GM12878 (cell line): ENCODE results near the gene TMC7. TPM values are rescaled to one million over a fixed set of nuclear protein-coding genes. Genes with fewer than 3 reads are reported as not detected.

Source experiments
- ATAC-seq: fragments of 200-7000 bp; cut with Tn5 transposase; 3 replicates; pipeline ENCODE4 v1.9.1; 2020; ENCODE audit warnings: mild to moderate bottlenecking, moderate library complexity
- BruUV-seq: library from RNA; stranded (reverse); fragments of 400-500 nt; replicated peaks from 2 replicates; lab custom pipeline; 2021; lab: Mats Ljungman, UMichigan
- CTCF ChIA-PET: fragments of 300-600 bp; sonication (Branson Sonifier 250); formaldehyde crosslinking; extraction: SDS; loops from one replicate; lab custom pipeline; 2021; ENCODE audit warnings: inconsistent platforms; lab: Yijun Ruan, JAX
- POLR2A ChIA-PET: fragments of 350-600 bp; formaldehyde crosslinking; extraction: SDS; loops from one replicate; lab custom pipeline; 2021; ENCODE audit warnings: inconsistent platforms; lab: Charles Lee
- RAD21 ChIA-PET: fragments of 300-600 bp; sonication (Branson Sonifier 250); formaldehyde crosslinking; loops from one replicate; lab custom pipeline; 2023; ENCODE audit warnings: antibody characterized with exemption; ENCODE audit not compliant: unreplicated experiment; lab: Charles Lee
- SMC1A ChIA-PET: fragments of 300-600 bp; sonication (Branson Sonifier 250); formaldehyde crosslinking; loops from one replicate; lab custom pipeline; 2023; ENCODE audit not compliant: unreplicated experiment, uncharacterized antibody; lab: Charles Lee
- DNase-seq: peaks from one replicate; pipeline ENCODE4 v3.0.0-alpha.2; 2011; ENCODE audit warnings: low read depth, low spot score
- FAIRE-seq: peaks from 3 replicates; lab custom pipeline; 2011; peaks lifted over from hg19 to GRCh38; lab: Jason Lieb, UNC
- H2AFZ ChIP-seq: 2 replicates; pipeline ENCODE4 v1.6.0; 2011; ENCODE audit warnings: low read depth, low read length, control low read depth; ENCODE audit not compliant: control insufficient read depth
- H3K27ac ChIP-seq: 2 replicates; pipeline ENCODE4 v1.5.1; 2011; ENCODE audit warnings: control low read depth; ENCODE audit not compliant: control insufficient read depth, insufficient read depth
- H3K27me3 ChIP-seq, 2 experiments: replicated peaks in 1 of 2; 2 replicates each; pipeline versions ENCODE4 v1.6.0 to v1.6.1; 2011; ENCODE audit warnings: low read length in 1 of 2; ENCODE audit not compliant: control insufficient read depth in 2 of 2, insufficient read depth in 2 of 2
- H3K36me3 ChIP-seq, 2 experiments: 2 replicates each; pipeline ENCODE4 v1.5.1; 2011; ENCODE audit warnings: low read length in 1 of 2; ENCODE audit not compliant: control insufficient read depth in 2 of 2, insufficient read depth in 2 of 2
- H3K4me1 ChIP-seq: 2 replicates; pipeline ENCODE4 v1.6.1; 2011; ENCODE audit warnings: mild to moderate bottlenecking, low read length, moderate library complexity, mixed read lengths; ENCODE audit not compliant: control insufficient read depth, insufficient read depth
- H3K4me2 ChIP-seq: 2 replicates; pipeline ENCODE4 v1.6.0; 2011; ENCODE audit warnings: control low read depth; ENCODE audit not compliant: control insufficient read depth, insufficient read depth
- H3K4me3 ChIP-seq: fragments of 200-600 bp; sonication (generic); 2 replicates; pipeline ENCODE4 v1.5.1; 2016
- H3K79me2 ChIP-seq: 2 replicates; pipeline ENCODE4 v1.6.0; 2011; ENCODE audit warnings: low read length; ENCODE audit not compliant: control insufficient read depth, insufficient read depth
- H3K9ac ChIP-seq: 2 replicates; pipeline ENCODE4 v1.8.0; 2011; ENCODE audit warnings: low read length, control low read depth, mixed read lengths; ENCODE audit not compliant: control insufficient read depth, insufficient read depth
- H3K9me3 ChIP-seq: replicated peaks from 3 replicates; pipeline ENCODE4 v1.5.1; 2011; ENCODE audit warnings: mild to moderate bottlenecking, low read length; ENCODE audit not compliant: control insufficient read depth, insufficient read depth
- H4K20me1 ChIP-seq: 2 replicates; pipeline ENCODE4 v1.6.0; 2011; ENCODE audit not compliant: control insufficient read depth, insufficient read depth
- BCL3 ChIP-seq: IDR thresholded peaks from 2 replicates; pipeline ENCODE4 v1.6.1; 2011; ENCODE audit warnings: borderline replicate concordance, low read depth, mild to moderate bottlenecking, moderate library complexity, low read length; ENCODE audit not compliant: insufficient read depth, poor library complexity, severe bottlenecking
- CBX3 ChIP-seq: fragments of 200-600 bp; sonication (generic); IDR thresholded peaks from 2 replicates; pipeline ENCODE4 v1.6.1; 2016; ENCODE audit warnings: low read depth, borderline replicate concordance
- CHD4 ChIP-seq: fragments of 200-600 bp; sonication (generic); IDR thresholded peaks from 2 replicates; pipeline ENCODE4 v1.6.1; 2016; ENCODE audit warnings: mild to moderate bottlenecking
- EZH2 ChIP-seq: IDR thresholded peaks from 2 replicates; pipeline ENCODE4 v1.6.1; 2012; ENCODE audit warnings: low read depth, mild to moderate bottlenecking, control low read depth, inconsistent platforms, low read length, borderline replicate concordance; ENCODE audit not compliant: control insufficient read depth
- FOS ChIP-seq: IDR thresholded peaks from 3 replicates; pipeline ENCODE4 v1.6.1; 2011; ENCODE audit warnings: borderline replicate concordance; ENCODE audit not compliant: insufficient read length; ENCODE audit errors: extremely low read depth
- HDAC2 ChIP-seq: fragments of 200-600 bp; sonication (generic); IDR thresholded peaks from 2 replicates; pipeline ENCODE4 v1.6.1; 2017
- IKZF2 ChIP-seq, 2 experiments: fragments of 450-650 bp; IDR thresholded peaks; 2 replicates each; pipeline ENCODE4 v1.6.1; 2017; ENCODE audit warnings: mild to moderate bottlenecking in 2 of 2, moderate library complexity in 2 of 2
- NKRF ChIP-seq: fragments of 450-650 bp; conservative IDR thresholded peaks from 2 replicates; pipeline ENCODE4 v1.6.1; 2017; ENCODE audit warnings: mild to moderate bottlenecking, moderate library complexity
- STAT1 ChIP-seq: fragments of 450-650 bp; conservative IDR thresholded peaks from 2 replicates; pipeline ENCODE4 v1.6.1; 2014; ENCODE audit warnings: antibody characterized with exemption, mild to moderate bottlenecking
- TCF3 ChIP-seq: IDR thresholded peaks from 2 replicates; pipeline ENCODE4 v1.6.1; 2012; ENCODE audit warnings: low read depth, mild to moderate bottlenecking, low read length, borderline replicate concordance; ENCODE audit not compliant: insufficient read depth
- ZNF274 ChIP-seq: IDR thresholded peaks from one replicate; pipeline ENCODE4 v1.8.0; 2011; ENCODE audit not compliant: insufficient read length, insufficient read depth
- ZNF592 ChIP-seq: fragments of 450-650 bp; IDR thresholded peaks from 2 replicates; pipeline ENCODE4 v1.6.1; 2017; ENCODE audit warnings: mild to moderate bottlenecking, moderate library complexity
- WGBS: methylation state at CpG from one replicate; pipeline ENCODE4 v1.1.6; 2016; ENCODE audit warnings: low lambda C conversion rate; ENCODE audit not compliant: insufficient replicate concordance, insufficient coverage; ENCODE audit errors: missing lambda C conversion rate; 5-methylcytosine and 5-hydroxymethylcytosine counted together
- in situ Hi-C: fragments of 300-500 bp; cut with MboI; formaldehyde crosslinking; loops from 9 replicates; pipeline ENCODE4 v1.14.3; 2018; ENCODE audit warnings: mixed read lengths
- intact Hi-C: fragments of 100-400 bp; cut with micrococcal nuclease; formaldehyde crosslinking; loops from one replicate; pipeline ENCODE4 v1.14.2; 2022; ENCODE audit not compliant: unreplicated experiment
- polyA plus RNA-seq, 11 experiments: library from polyadenylated mRNA; depleted of rRNA in 4 of 11; unstranded in 6 of 11; stranded (reverse) in 5 of 11; fragments of >200 nt; fragmentation: Nextera tagmentation in 4 of 11; fragmentation: Illumina TruSeq in 1 of 11; extraction: Ambion mirVana in 4 of 11; extraction: Trizol in 1 of 11; gene quantifications; 1 replicate in 1 of 11; 2 replicates in 10 of 11; pipeline versions ENCODE4 v1.2.1 to v1.2.3, GENCODE V29; 2011 to 2016; ENCODE audit warnings: inconsistent platforms in 2 of 11, missing spikeins in 2 of 11, low read depth in 1 of 11
- total RNA-seq, 4 experiments: library from RNA; depleted of rRNA in 3 of 4; stranded (reverse); fragments of >200 nt in 3 of 4; fragmentation: Illumina TruSeq in 1 of 4; extraction: Trizol in 1 of 4; gene quantifications; 2 replicates each; pipeline versions ENCODE4 v1.2.1 to v1.2.3, GENCODE V29; 2013 to 2021

The TMC7 gene
- total and polyA plus RNA-seq, 10 of the 15 experiments (the other 5 are each of a cell fraction or from before 2014, with no cell fraction given), result 0.15 TPM; not detected in 9

- TF ChIP-seq BCL3, result no peak
- no peak for TF ChIP-seq STAT1
- TF ChIP-seq CHD4, result no peak
- TF ChIP-seq ZNF274, result no peak
- no peak for TF ChIP-seq EZH2
- TF ChIP-seq NKRF, result no peak
- TF ChIP-seq, all 136 proteins: peak for 0
Observed at GRCh38 chr16:19090916-19091315, 107.2 kb downstream of the TMC7 start (continued).

- Histone ChIP-seq H3K27me3 (no peaks in the 10 kb centered on the region), H3K27ac (no peak overlapping the region), H4K20me1 (no peaks in the 10 kb centered on the region), H3K4me2 (no peak overlapping the region), H3K36me3 (no peaks in the 10 kb centered on the region), H2AFZ (no peak overlapping the region), H3K9me3 (peaks cover 4% of the 10 kb centered on the region; the same call in 2 of the 3 replicates), H3K4me3 (no peak overlapping the region), H3K4me1 (peaks cover 6% of the 10 kb centered on the region), H3K9ac (no peak overlapping the region), H3K79me2 (no peaks in the 10 kb centered on the region)
- in situ Hi-C loops, result loop anchor here (5.0 kb wide), 2 partner anchors 69 to 409 kb away; no protein-coding TSS in a partner anchor
- FAIRE-seq (no peak), ATAC-seq (no peak), DNase-seq (no peak)
- intact Hi-C loops, result no loop called here
- ChIA-PET CTCF (interaction anchor here (0.6 to 3.7 kb wide), 2 partner anchors 87 to 276 kb away, joined by 3 to 17 read pairs; no protein-coding TSS in a partner anchor), SMC1A (interaction anchor here (0.8 to 5.1 kb wide), 4 partner anchors 15 to 415 kb away, joined by 3 to 34 read pairs (median 3); no protein-coding TSS in a partner anchor), RAD21 (no interaction called here), POLR2A (no interaction called here)
- 22% methylated on average over 2 of the region's 2 CpGs for WGBS
- BruUV-seq, result no TSS peak
- TF ChIP-seq HDAC2 (no peak), CBX3 (no peak), IKZF2 (IDR thresholded peaks at IDR 0.05) (no peak), BCL3 (no peak), FOS (no peak), ZNF592 (no peak), TCF3 (no peak)
Observed at GRCh38 chr16:19092653-19093410, 109.1 kb downstream of the TMC7 start.
